IMR-90 (cell line): ENCODE measurements around the gene PCBP1. TPM values are rescaled to one million over a fixed set of nuclear protein-coding genes. Genes with fewer than 3 reads are reported as not detected.

Source experiments
- ATAC-seq: fragments of 200-7000 bp; cut with Tn5 transposase; 2 replicates; pipeline ENCODE4 v1.9.1; 2020; ENCODE audit warnings: low read depth, mild to moderate bottlenecking, moderate library complexity
- BruUV-seq: library from RNA; stranded (reverse); fragments of 400-500 nt; replicated peaks from 2 replicates; lab custom pipeline; 2021; lab: Mats Ljungman, UMichigan
- CTCF ChIA-PET: fragments of 300-600 bp; formaldehyde crosslinking; extraction: SDS; loops from one replicate; lab custom pipeline; 2021; ENCODE audit warnings: antibody characterized with exemption; lab: Yijun Ruan, JAX
- POLR2A ChIA-PET: fragments of 300-600 bp; sonication (Branson Sonifier 250); formaldehyde crosslinking; loops from one replicate; lab custom pipeline; 2022; ENCODE audit warnings: antibody characterized with exemption; ENCODE audit not compliant: unreplicated experiment; lab: Charles Lee
- DNase-seq: peaks from one replicate; pipeline ENCODE4 v3.0.0; 2013
- H2AFZ ChIP-seq: replicated peaks from 2 replicates; pipeline ENCODE3; 2013; ENCODE audit warnings: low read length, mild to moderate bottlenecking; ENCODE audit not compliant: poor library complexity
- H2AK5ac ChIP-seq: 2 replicates; pipeline ENCODE4 v1.6.1; 2013; ENCODE audit warnings: low read depth, low read length, inconsistent platforms
- H2AK9ac ChIP-seq: replicated peaks from 2 replicates; pipeline ENCODE3; 2013; ENCODE audit warnings: mild to moderate bottlenecking, low read depth, low read length, moderate library complexity; ENCODE audit not compliant: poor library complexity
- H2BK120ac ChIP-seq: 2 replicates; pipeline ENCODE4 v1.6.1; 2013; ENCODE audit warnings: low read depth, low read length, inconsistent platforms
- H2BK15ac ChIP-seq: 3 replicates; pipeline ENCODE4 v1.6.1; 2013; ENCODE audit warnings: low read depth, low read length, inconsistent platforms
- H2BK20ac ChIP-seq: 2 replicates; pipeline ENCODE4 v1.6.1; 2013; ENCODE audit warnings: low read depth, mild to moderate bottlenecking, inconsistent platforms, low read length, moderate library complexity
- H2BK5ac ChIP-seq: 2 replicates; pipeline ENCODE4 v1.6.1; 2013; ENCODE audit warnings: mild to moderate bottlenecking, low read depth, low read length, inconsistent platforms; ENCODE audit not compliant: poor library complexity, severe bottlenecking
- H3K14ac ChIP-seq: replicated peaks from 2 replicates; pipeline ENCODE4 v1.6.1; 2013; ENCODE audit warnings: low read depth, low read length, inconsistent platforms
- H3K18ac ChIP-seq: 2 replicates; pipeline ENCODE4 v1.6.1; 2013; ENCODE audit warnings: low read depth, low read length, control low read depth
- H3K23ac ChIP-seq: 2 replicates; pipeline ENCODE4 v1.6.1; 2013; ENCODE audit warnings: low read depth, low read length, inconsistent platforms
- H3K27ac ChIP-seq: 2 replicates; pipeline ENCODE4 v1.5.1; 2013; ENCODE audit warnings: mild to moderate bottlenecking, control low read depth, low read length; ENCODE audit not compliant: insufficient read depth
- H3K27me3 ChIP-seq: 2 replicates; pipeline ENCODE4 v1.6.1; 2013; ENCODE audit warnings: low read length; ENCODE audit not compliant: control insufficient read depth, insufficient read depth
- H3K36me3 ChIP-seq: 2 replicates; pipeline ENCODE4 v1.6.1; 2013; ENCODE audit warnings: low read length, mixed read lengths; ENCODE audit not compliant: control insufficient read depth, insufficient read depth
- H3K4ac ChIP-seq: 2 replicates; pipeline ENCODE4 v1.6.1; 2013; ENCODE audit warnings: low read depth, low read length, inconsistent platforms
- H3K4me1 ChIP-seq: 2 replicates; pipeline ENCODE4 v1.6.1; 2013; ENCODE audit warnings: low read length, mixed read lengths; ENCODE audit not compliant: control insufficient read depth, insufficient read depth
- H3K4me2 ChIP-seq: 2 replicates; pipeline ENCODE4 v1.6.1; 2013; ENCODE audit warnings: low read depth, mild to moderate bottlenecking, control low read depth, low read length, moderate library complexity
- H3K4me3 ChIP-seq: 2 replicates; pipeline ENCODE4 v1.5.1; 2013; ENCODE audit warnings: low read depth, mild to moderate bottlenecking, control low read depth, low read length, moderate library complexity; ENCODE audit not compliant: insufficient read depth
- H3K56ac ChIP-seq: 2 replicates; pipeline ENCODE4 v1.6.1; 2013; ENCODE audit warnings: low read length, inconsistent platforms; ENCODE audit not compliant: insufficient read depth; ENCODE audit errors: extremely low read depth
- H3K79me1 ChIP-seq, 2 experiments: 2 replicates each; pipeline ENCODE4 v1.6.1; 2013; ENCODE audit warnings: low read length in 2 of 2, inconsistent platforms in 1 of 2, low read depth in 1 of 2
- H3K9ac ChIP-seq: 2 replicates; pipeline ENCODE4 v1.6.1; 2013; ENCODE audit warnings: low read depth, low read length, control low read depth
- H3K9me1 ChIP-seq: 2 replicates; pipeline ENCODE4 v1.6.1; 2013; ENCODE audit warnings: low read length, inconsistent platforms; ENCODE audit not compliant: insufficient read depth
- H3K9me3 ChIP-seq: 2 replicates; pipeline ENCODE4 v1.6.1; 2013; ENCODE audit warnings: low read length; ENCODE audit not compliant: control insufficient read depth, insufficient read depth
- H4K20me1 ChIP-seq: 2 replicates; pipeline ENCODE4 v1.6.1; 2013; ENCODE audit warnings: low read length, inconsistent platforms; ENCODE audit not compliant: insufficient read depth
- H4K5ac ChIP-seq: 2 replicates; pipeline ENCODE4 v1.6.1; 2013; ENCODE audit warnings: mild to moderate bottlenecking, low read depth, low read length, control low read depth
- H4K8ac ChIP-seq, 2 experiments: 2 replicates each; pipeline ENCODE4 v1.6.1; 2013; ENCODE audit warnings: low read depth in 2 of 2, low read length in 2 of 2, control low read depth in 1 of 2, inconsistent platforms in 1 of 2
- H4K91ac ChIP-seq: 2 replicates; pipeline ENCODE4 v1.6.1; 2013; ENCODE audit warnings: low read depth, low read length, inconsistent platforms; ENCODE audit not compliant: insufficient read depth
- BHLHE40 ChIP-seq: fragments of 150-350 bp; IDR thresholded peaks from 2 replicates; pipeline ENCODE4 v1.6.1; 2016; ENCODE audit warnings: mild to moderate bottlenecking, low read depth, low read length
- CEBPB ChIP-seq: IDR thresholded peaks from 2 replicates; pipeline ENCODE4 v1.6.1; 2012; ENCODE audit warnings: low read depth, low read length, improper control_type of control experiment
- CHD1 ChIP-seq: IDR thresholded peaks from 2 replicates; pipeline ENCODE4 v1.6.1; 2012; ENCODE audit warnings: low read depth, low read length, improper control_type of control experiment
- ELK1 ChIP-seq: fragments of 150-350 bp; IDR thresholded peaks from 2 replicates; pipeline ENCODE4 v1.6.1; 2016; ENCODE audit warnings: low read depth, mild to moderate bottlenecking, low read length, moderate library complexity, borderline replicate concordance
- FOS ChIP-seq: fragments of 150-350 bp; IDR thresholded peaks from 2 replicates; pipeline ENCODE4 v1.6.1; 2016; ENCODE audit warnings: low read depth, low read length
- MAFK ChIP-seq: IDR thresholded peaks from 2 replicates; pipeline ENCODE4 v1.6.1; 2012; ENCODE audit warnings: low read depth, low read length, improper control_type of control experiment
- MAZ ChIP-seq: IDR thresholded peaks from 2 replicates; pipeline ENCODE4 v1.6.1; 2012; ENCODE audit warnings: low read depth, mild to moderate bottlenecking, low read length, improper control_type of control experiment, moderate library complexity, borderline replicate concordance
- MXI1 ChIP-seq: IDR thresholded peaks from 2 replicates; pipeline ENCODE4 v1.6.1; 2012; ENCODE audit warnings: low read depth, mild to moderate bottlenecking, low read length, moderate library complexity, borderline replicate concordance
- NFE2L2 ChIP-seq: fragments of 150-350 bp; IDR thresholded peaks from 2 replicates; pipeline ENCODE4 v1.6.1; 2016; ENCODE audit warnings: low read depth, mild to moderate bottlenecking, low read length
- POLR2A ChIP-seq: IDR thresholded peaks from 2 replicates; pipeline ENCODE4 v1.6.1; 2012; ENCODE audit warnings: mild to moderate bottlenecking, low read depth, low read length
- RAD21 ChIP-seq: IDR thresholded peaks from 2 replicates; pipeline ENCODE4 v1.6.1; 2012; ENCODE audit warnings: low read length, improper control_type of control experiment
- RCOR1 ChIP-seq: IDR thresholded peaks from 2 replicates; pipeline ENCODE4 v1.6.1; 2012; ENCODE audit warnings: mild to moderate bottlenecking, low read length, improper control_type of control experiment; ENCODE audit not compliant: insufficient replicate concordance
- RFX5 ChIP-seq: IDR thresholded peaks from 2 replicates; pipeline ENCODE4 v1.8.0; 2012; ENCODE audit warnings: low read depth, mild to moderate bottlenecking, low read length, moderate library complexity
- SMC3 ChIP-seq: fragments of 150-350 bp; IDR thresholded peaks from 2 replicates; pipeline ENCODE4 v1.6.1; 2016; ENCODE audit warnings: low read depth, mild to moderate bottlenecking, antibody characterized with exemption, low read length, moderate library complexity
- USF2 ChIP-seq: fragments of 150-350 bp; IDR thresholded peaks from 2 replicates; pipeline ENCODE4 v1.6.1; 2017; ENCODE audit warnings: mild to moderate bottlenecking, antibody characterized with exemption, low read length, low read depth
- WGBS, 2 experiments: methylation state at CpG; one replicate each; pipeline versions ENCODE4 v1.1.5 to v1.1.7; 2013; ENCODE audit warnings: missing lambda C conversion rate in 2 of 2; ENCODE audit not compliant: insufficient read length in 1 of 2; ENCODE audit errors: extremely low coverage in 2 of 2; 5-methylcytosine and 5-hydroxymethylcytosine counted together
- dilution Hi-C: fragments of 300-500 bp; cut with HindIII; formaldehyde crosslinking; loops from one replicate; pipeline ENCODE4 v1.14.3; 2018; ENCODE audit warnings: low sequenced_read_pairs; ENCODE audit not compliant: unreplicated experiment
- in situ Hi-C: fragments of 300-500 bp; cut with MboI; formaldehyde crosslinking; loops from 3 replicates; pipeline ENCODE4 v1.14.3; 2019; ENCODE audit warnings: low sequenced_read_pairs, inconsistent platforms, mixed read lengths
- intact Hi-C: fragments of 100-400 bp; cut with micrococcal nuclease; formaldehyde crosslinking; loops from 2 replicates; pipeline ENCODE4 v1.10.0; 2022
- polyA plus RNA-seq, 3 experiments: library from polyadenylated mRNA; depleted of rRNA; stranded (reverse); fragments of >200 nt; gene quantifications; 2 replicates each; pipeline ENCODE4 v1.2.3, GENCODE V29; 2012; ENCODE audit warnings: low replicate concordance in 1 of 3
- total RNA-seq: library from RNA; depleted of rRNA; stranded (reverse); fragments of >200 nt; gene quantifications from 2 replicates; pipeline ENCODE4 v1.2.3, GENCODE V29; 2012
- TF ChIP-seq, protein P1 (sequence below): conservative IDR thresholded peaks from 2 replicates; pipeline ENCODE4 v1.5.1; 2012; ENCODE audit warnings: mild to moderate bottlenecking, low read depth, low read length, improper control_type of control experiment

The PCBP1 gene
- total and polyA plus RNA-seq, 2 of the 4 experiments (the other 2 are of a cell fraction), result 33.7 to 166 TPM

GRCh38 chr2:70101174-70101573, 13.9 kb downstream of the PCBP1 start:
- no peak overlapping the region for H2AK9ac ChIP-seq
- no peak overlapping the region for H3K23ac ChIP-seq
- H3K9ac ChIP-seq, result no peak overlapping the region
- no peak overlapping the region for H2BK5ac ChIP-seq
- no peak for ATAC-seq
- H2BK120ac ChIP-seq, result no peak overlapping the region
- H4K91ac ChIP-seq, result no peak overlapping the region
- H3K36me3 ChIP-seq, result no peaks in the 10 kb centered on the region
- H2BK20ac ChIP-seq, result no peak overlapping the region
- no peak overlapping the region for H2BK15ac ChIP-seq
- no peak overlapping the region for H2AFZ ChIP-seq
- no peaks in the 10 kb centered on the region for H3K9me3 ChIP-seq
- H3K4me1 ChIP-seq, result peaks cover 3% of the 10 kb centered on the region
- no peaks in the 10 kb centered on the region for H3K79me1 ChIP-seq
- H4K8ac ChIP-seq, result no peak overlapping the region
- in situ Hi-C loops, result no loop called here
- no peaks in the 10 kb centered on the region for H3K27me3 ChIP-seq
- no peaks in the 10 kb centered on the region for H4K20me1 ChIP-seq
- intact Hi-C loops, result no loop called here
- POLR2A ChIA-PET, result interaction anchor here (0.8 kb wide), 1 partner anchor 12 kb away, joined by 3 read pairs; no protein-coding TSS in a partner anchor
- no peak for DNase-seq
- H4K5ac ChIP-seq, result no peak overlapping the region
- no peak overlapping the region for H2AK5ac ChIP-seq
- H3K4ac ChIP-seq, result no peak overlapping the region
- 100% methylated on average over 2 of the region's 6 CpGs; no CpG with 5 or more reads in 1 of the 2 experiments for WGBS, 2 experiments
- no peak overlapping the region for H3K27ac ChIP-seq
- TF ChIP-seq SMC3 (no peak), MAZ (no peak), RCOR1 (no peak), RFX5 (no peak), RAD21 (no peak), ELK1 (no peak), CHD1 (no peak), FOS (no peak), USF2 (no peak), NFE2L2 (no peak), MAFK (no peak), BHLHE40 (no peak), CEBPB (no peak), MXI1 (no peak), POLR2A (no peak)
- TF ChIP-seq, protein P1, sequence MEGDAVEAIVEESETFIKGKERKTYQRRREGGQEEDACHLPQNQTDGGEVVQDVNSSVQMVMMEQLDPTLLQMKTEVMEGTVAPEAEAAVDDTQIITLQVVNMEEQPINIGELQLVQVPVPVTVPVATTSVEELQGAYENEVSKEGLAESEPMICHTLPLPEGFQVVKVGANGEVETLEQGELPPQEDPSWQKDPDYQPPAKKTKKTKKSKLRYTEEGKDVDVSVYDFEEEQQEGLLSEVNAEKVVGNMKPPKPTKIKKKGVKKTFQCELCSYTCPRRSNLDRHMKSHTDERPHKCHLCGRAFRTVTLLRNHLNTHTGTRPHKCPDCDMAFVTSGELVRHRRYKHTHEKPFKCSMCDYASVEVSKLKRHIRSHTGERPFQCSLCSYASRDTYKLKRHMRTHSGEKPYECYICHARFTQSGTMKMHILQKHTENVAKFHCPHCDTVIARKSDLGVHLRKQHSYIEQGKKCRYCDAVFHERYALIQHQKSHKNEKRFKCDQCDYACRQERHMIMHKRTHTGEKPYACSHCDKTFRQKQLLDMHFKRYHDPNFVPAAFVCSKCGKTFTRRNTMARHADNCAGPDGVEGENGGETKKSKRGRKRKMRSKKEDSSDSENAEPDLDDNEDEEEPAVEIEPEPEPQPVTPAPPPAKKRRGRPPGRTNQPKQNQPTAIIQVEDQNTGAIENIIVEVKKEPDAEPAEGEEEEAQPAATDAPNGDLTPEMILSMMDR, result no peak
- H3K4me2 ChIP-seq, result no peak overlapping the region
- peaks cover 3% of the 10 kb centered on the region; the same call in 1 of the 2 replicates for H3K9me1 ChIP-seq
- H3K4me3 ChIP-seq, result no peak overlapping the region
- no TSS peak for BruUV-seq
- CTCF ChIA-PET, result no interaction called here
- H3K14ac ChIP-seq, result no peak overlapping the region
- H3K56ac ChIP-seq, result no peak overlapping the region
- no peak overlapping the region for H3K18ac ChIP-seq
- dilution Hi-C loops, result no loop called here
